ENCODE data around the gene RAVER2.

DNA sequence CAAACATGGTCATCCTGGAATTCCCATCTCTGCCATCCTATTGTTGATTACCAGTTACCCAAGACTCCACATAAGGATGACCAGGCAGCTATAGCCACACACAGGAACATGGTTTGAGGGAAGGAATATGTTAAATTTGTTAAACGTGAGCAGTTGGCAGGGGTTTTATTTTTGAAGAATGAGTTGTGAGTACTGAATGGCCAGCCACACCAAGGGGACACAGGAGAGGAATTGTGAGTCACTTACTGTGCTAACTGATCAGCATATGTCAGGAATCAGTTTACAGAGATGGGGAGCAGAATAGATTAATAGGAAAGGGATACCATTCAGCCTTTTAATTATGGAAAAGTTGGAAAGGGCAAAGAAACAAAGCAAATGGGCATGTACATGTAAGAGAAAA is 39.3 kb upstream of the RAVER2 start:
- TF ChIP-seq, protein P1, sequence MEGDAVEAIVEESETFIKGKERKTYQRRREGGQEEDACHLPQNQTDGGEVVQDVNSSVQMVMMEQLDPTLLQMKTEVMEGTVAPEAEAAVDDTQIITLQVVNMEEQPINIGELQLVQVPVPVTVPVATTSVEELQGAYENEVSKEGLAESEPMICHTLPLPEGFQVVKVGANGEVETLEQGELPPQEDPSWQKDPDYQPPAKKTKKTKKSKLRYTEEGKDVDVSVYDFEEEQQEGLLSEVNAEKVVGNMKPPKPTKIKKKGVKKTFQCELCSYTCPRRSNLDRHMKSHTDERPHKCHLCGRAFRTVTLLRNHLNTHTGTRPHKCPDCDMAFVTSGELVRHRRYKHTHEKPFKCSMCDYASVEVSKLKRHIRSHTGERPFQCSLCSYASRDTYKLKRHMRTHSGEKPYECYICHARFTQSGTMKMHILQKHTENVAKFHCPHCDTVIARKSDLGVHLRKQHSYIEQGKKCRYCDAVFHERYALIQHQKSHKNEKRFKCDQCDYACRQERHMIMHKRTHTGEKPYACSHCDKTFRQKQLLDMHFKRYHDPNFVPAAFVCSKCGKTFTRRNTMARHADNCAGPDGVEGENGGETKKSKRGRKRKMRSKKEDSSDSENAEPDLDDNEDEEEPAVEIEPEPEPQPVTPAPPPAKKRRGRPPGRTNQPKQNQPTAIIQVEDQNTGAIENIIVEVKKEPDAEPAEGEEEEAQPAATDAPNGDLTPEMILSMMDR (IDR thresholded peaks at IDR 0.05), result no peak
- TF ChIP-seq, protein P2, sequence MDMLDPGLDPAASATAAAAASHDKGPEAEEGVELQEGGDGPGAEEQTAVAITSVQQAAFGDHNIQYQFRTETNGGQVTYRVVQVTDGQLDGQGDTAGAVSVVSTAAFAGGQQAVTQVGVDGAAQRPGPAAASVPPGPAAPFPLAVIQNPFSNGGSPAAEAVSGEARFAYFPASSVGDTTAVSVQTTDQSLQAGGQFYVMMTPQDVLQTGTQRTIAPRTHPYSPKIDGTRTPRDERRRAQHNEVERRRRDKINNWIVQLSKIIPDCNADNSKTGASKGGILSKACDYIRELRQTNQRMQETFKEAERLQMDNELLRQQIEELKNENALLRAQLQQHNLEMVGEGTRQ (IDR thresholded peaks at IDR 0.05), result no peak
- TF ChIP-seq POLR2A (IDR thresholded peaks at IDR 0.05; ENCODE audit: low read length), result no peak

Data from A549 (cell line).